Effector CD4-positive, alpha-beta T cell (primary cell): ENCODE measurements around the gene RREB1.

ENCODE experiments used
- DNase-seq: peaks from one replicate; pipeline ENCODE4 v3.0.0-alpha.2; 2020

RREB1 gene

DNA sequence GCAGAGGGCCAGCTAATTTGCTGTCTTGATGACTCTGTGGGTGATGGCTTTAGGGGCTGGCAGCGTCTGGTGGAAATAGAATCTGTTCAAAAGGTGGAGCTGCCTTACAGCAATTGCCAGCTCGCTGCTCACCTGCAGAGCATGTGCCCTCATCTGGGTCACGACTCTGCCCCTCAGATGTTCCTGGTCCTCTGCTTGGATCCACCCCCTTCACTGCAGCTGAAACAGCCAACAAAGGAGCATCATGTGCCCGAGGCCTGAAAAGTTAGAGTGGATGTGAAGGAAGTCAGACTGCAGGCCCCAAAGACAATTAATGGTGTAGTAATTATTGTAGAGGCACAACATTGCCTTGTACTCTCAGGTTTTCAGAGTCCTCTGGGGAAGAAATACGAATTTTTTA, 19.9 kb downstream of the RREB1 start:
- no peak for DNase-seq

DNA sequence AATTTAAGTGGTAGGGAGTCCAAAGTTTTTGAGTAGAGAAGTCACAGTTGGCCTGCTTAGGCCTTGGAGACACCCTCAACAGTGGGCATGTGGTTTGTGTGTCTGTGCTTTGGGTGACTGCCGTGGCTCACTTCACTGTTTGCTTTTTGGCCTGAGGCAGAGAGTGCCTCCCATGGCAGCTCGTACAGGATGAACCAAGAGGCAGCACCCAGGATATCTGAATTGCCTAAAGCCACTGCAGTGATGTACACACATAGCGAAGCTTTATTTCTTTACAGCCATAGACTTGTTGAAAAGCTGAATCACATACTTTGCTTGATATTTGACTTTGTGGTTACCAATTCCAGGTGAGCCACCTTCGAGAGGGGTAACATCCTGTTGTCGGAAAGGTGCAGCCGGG, 21.6 kb downstream of the RREB1 start:
- DNase-seq, result no peak

DNA sequence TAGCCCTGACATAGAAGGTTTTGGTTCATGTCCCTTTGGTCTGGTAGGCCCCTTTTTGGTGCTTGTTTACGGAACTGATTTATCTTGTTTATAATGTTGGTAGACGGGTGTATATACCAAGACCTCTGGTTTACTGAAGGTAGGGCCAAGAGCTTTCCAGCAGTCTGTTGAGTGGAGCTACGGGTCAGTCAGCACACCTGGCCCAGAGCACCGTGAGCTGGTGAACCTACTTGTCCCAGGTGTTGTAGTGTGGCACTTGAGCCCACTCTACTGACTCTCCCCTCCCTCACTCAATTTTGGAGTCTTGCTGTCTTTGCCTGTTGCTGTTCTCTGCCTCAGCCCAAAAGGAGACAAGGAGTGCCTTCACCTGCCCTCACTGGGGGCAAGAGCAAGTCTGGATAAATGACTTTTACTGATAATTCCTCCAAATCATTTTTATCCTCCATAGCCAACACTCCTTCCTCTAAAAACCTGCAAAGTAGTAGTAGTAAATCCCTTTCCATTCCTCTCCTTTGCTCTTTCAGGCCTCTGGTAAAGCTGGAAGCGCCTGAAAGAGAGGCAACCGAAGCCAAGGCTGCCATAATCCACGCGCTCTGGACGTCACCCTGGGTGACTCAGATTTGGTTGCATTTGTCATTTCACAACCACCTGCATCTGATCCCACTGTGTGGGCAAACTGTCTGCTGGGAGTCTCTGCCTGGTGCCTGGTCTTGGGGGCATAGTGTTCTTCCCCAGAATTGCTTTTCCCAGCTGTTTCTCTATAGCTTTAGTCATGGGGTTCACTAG, 22.2 kb downstream of the RREB1 start:
- no peak for DNase-seq

DNA sequence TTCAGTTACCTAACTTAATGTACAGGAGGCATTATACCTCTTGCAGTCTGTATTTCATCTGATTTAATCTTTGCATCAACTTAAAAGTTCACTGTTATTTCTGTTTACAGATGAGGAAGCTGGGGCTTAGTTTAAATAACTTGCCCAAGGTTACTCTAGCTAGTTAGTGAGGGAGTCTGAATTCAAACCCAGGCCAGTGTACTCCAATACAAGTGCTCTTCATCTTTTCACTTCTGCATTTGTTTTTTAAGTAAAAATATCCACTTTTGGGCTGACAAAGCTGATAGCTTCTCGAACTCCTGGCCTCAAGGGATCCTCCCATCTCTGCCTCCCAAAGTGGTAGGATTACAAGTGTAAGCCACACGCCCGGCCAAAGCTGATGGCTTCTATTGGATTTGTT, 23.6 kb downstream of the RREB1 start:
- no peak for DNase-seq

DNA sequence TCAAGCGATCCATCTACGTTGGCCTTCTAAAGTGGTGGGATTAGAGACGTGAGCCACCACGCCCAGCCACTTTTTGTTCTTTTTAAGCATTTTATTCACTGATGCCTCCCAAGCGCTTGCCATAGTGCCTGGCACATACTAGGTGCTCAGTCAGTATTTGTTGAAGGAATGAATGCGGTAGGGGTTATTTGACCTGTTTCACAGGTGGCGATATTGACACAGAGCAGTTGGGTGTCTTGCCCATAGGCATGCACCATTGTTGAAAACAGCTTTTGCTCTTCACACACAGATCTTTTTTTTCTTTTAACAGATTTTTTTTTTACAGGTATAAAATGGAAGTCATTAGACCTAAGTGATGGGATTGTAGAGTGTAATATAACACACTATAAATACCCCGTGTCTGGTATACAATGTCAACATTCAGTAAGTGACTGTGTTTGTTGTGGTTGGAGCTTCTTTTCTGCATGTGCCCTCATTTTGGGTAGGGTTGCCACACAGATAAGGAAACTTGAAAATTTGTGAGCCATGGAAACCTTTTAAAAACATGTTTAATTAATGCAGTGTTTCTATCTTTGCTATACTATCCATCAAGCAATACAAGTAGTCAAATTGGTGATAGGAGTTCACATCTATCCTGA, 24.8 kb downstream of the RREB1 start:
- DNase-seq, result no peak

DNA sequence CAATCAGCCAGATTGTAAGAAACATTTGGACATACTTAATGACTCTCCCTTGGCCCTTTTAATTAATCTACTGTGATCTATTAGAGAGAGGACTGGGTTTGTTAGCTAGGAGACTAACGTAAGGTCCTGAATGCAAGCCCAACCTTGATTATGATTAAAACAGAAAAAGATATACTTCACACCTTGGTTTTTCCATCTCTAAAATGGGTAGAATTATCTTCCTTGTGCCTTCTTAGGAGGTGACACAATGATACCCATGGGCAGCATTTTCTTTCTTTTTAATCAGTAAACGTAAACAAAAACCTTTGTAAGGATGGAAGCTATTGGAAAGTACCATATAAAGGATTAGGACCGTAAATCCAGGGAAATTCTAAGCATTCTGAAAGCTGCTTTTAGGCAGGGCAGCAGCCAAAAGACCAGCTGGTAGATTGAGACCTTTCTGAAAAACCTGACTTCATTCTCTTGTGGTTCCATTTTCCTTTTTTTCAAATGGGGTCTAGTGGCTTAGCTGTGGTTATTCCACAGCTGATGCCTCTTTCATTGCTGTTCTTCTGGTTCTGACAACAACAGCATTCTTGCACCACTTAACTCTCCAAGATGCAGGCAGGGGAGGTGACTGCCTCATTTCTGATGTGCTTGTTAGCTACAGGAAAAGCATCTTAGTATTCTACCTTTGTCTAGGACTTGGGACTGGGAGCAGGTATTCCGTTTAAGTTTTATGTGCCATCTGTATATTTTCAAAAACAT, 27.4 kb downstream of the RREB1 start:
- DNase-seq, result no peak

DNA sequence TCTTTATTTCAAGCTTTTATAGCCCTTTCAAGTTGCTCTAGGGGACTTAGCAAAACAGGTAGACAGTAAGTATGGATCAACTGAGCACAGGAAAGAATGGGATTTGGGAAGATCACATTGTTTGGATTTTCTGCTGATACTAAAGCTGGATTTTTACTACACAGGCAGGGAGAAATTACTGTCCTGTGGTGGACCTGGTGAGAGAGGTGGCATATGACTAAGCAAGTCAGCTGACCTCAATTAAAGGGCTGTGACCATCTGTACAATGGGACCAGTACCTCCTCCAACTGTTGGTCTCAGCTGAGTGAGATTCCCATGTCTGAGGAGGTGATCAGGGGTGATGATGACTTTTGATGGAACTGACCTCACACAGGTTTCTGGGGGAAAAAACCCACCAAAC, 28.0 kb downstream of the RREB1 start:
- DNase-seq, result no peak

DNA sequence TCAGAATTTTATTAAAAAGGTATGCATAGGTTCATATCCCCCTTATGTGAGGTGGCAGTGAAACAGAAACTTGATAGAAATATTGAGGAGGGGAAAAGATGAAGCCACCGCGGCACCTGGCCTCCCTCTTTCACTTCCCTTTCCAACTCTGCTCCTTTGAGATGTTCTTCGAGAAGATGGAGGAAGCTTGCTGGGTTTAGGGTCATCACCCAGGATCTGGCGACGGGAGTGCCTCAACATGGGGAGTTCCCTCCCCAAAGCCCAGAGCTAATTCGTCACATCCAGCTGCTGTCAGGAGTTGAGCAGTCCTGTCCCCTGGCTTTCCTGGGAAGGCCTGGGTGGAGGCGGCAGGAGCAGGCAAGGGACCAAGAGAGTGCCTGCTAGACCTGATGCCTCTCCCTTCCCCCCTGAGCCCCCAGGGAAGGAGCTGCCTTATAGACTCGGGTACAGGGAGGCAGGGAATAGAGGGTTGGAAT, 29.1 kb downstream of the RREB1 start:
- no peak for DNase-seq

DNA sequence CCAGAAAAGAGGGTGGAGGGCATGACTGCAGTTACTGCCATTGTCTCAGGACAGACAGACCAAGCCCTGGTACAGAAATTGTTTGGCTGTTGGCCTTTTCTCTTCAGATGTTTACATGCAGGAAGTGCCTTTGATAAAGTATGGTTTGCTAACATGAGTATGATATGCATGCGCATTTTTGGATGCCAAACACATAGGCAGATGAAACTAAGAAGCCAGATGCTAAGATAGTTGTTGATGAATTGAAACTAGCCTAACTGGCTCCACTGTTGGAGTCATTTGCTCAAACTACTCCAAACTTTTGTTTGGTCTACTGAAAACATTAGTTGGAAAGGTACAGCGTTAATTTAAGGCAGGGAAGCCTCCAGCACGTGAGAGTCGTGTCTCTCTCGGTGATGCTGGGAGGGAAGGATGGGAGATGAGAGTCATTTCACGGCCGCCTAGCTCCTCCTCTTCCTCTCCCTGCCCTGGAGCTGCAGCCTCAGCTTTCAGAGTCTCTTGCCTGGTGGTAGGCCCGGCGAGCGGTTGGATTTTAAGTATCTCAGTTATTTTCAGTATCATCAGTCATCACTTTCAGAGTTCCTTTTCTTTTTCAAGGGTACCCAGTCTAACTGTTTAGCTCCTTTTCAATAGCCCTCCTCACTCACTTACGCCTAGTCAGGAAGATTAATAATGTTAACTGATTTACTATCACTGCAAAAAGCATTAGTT, 29.7 kb downstream of the RREB1 start:
- peak; percentile 49 for DNase-seq

DNA sequence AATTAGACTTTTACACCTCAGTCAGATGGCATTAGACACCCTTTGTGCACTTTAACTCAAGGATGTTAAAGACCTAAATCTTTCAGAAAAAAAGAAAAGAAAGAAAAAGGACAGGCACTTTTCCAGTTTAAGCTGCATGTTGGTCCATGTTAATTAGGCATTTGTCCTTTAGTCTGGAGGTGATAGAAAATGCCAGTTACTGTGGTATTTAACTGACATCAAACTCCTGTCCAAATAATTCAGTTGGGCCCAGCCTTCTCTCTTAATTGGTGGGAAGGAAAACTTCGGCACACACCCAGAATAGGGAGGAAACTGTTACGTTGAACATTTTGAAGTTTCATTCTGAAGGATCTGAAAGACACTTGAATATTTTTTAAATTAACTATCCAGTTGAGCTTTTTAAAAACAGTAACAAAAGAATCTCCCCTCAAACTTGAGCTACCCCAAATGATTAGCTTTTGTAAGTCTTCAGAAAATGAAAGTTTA, 30.3 kb downstream of the RREB1 start:
- no peak for DNase-seq

DNA sequence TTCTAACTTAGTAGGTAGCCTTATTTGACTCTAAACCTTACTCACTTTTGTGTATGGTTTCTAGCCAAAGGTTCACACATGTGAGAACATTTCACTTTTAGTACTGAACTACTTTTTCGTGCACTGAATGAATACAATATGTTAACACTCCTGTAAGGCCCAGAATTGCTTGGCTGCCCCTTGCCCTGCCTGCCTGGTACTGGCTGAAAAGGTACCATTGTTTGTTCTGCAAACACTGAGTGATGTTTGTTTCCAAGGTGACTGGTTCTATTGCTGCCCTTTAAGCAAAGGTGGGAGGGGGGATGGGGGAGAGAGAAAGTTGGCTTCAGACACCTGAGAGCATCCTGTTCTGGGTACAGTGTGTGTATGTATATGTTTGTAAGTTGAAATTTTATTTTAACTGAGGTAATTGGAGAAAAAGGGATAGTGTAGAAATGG, 31.2 kb downstream of the RREB1 start:
- peak; percentile 27 for DNase-seq

DNA sequence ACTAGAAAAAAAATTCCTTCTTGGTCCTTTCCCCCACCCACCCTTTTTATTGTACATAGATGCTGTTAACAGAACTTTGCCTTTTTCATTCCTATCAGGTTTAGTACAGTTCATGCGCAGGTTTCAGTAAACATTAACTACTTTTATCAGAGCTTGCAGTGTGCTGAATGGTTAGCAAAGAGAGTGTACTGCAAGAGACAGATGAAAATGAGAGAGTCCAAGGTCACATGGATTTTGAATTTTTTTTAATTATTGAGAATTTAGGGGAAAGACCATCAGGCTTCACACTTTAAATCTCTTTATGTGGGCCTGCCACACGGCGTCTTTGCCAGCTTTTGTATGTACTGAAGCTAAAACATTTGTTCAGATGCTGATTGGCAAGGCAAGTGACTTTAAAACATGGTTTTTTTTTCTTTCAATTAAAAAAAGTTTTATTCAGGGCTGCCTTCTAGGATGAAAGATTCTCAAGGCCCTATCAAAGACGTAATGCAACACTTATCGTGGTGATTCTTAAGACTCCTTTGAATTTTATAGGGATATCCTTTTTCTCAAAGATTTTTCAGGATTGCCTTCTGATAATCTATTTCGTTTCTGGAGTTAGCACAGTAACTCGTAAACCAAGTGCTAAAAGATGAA, 32.2 kb downstream of the RREB1 start:
- DNase-seq, result no peak

DNA sequence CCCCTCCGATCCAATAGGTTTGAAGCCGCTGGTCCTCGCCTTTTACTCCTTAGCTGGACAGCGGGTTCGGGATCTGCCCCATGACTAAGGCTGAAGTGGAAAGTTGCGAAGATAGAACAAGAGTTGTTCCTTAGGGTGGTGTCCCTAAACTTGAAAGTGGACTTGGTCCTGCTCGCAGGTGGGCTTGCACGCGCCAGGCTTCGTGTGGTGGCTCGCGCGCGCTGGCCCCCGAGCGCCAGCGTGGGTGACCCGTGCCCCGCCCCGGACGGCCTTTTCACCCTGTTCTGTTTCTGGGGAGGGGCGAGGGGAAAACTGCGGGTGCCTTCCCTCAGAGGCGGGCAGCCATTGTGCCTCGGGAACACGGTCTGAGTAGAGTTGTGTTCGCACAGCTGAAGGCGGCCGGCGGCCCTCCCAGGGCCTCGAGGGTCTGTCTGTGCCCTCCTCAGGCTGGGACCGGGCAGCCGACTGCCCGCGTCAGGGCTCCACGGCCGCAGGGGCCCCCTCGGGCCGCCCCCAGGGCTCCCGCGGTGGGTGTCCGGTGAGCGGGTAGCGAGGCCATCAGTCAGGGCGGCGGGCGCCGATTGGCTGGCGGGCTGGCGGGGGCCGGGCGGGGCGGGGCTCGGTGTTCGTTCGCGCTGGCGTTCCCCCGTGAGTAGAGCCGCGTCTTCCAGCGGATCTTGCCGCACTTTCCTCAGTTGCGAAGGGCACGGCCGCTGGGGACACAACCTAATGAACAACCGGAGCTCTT, 33.0 kb downstream of the RREB1 start:
- peak; percentile 75 for DNase-seq

DNA sequence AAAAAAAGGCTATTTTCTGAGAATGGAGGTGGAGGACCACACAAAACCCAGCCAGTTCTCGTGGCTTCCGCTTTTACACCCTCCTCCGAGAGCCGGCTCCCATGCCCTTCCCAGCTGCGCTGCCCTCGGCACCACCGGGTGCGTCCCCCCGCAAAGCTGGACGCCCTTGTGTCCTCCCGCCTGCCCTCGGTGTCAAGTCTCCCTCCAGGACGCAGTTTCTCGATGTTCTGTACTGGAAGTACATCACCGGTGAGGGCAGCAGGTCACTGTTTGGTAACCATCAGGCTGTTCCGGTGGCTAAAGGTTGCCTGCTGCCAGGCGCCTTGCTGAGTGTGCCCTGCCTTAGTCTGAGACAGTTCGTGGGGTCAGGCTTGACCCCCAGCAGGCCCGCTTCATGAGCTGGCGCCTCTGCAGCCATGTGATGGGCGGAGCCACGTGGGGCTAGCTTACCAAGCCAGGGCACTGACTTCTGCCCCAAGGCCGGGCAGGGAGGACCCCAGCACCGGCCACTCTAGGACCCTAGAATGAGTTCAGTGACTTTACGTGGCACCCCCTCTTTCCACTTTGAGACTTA, 34.6 kb downstream of the RREB1 start:
- DNase-seq, result no peak

DNA sequence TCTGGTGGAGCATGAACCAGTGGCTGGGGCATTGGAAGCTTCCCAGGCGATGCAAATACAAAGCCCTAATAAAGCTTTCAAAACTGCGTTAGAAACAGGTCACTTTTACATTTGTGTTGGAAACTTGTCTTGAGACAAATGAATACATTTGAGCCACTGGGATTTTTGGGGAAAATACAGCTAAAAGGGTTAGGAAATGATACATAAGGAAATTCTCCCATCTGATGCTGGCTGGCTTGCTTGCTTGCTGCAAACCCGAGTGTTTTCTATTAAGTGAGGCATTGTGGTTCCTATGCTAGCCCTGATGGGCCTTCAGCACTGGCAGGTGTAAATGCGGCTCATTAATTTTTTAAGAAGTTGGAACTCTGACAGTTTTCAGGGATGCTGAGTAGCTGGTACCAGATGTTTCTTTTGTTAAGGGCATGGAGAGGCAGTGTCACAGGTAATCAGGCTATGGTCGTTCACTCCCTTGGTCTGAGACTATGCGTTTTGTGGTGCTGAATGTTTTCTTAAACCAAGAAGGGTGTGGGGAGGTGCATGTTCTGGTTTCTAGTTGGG, 35.2 kb downstream of the RREB1 start:
- DNase-seq, result no peak

DNA sequence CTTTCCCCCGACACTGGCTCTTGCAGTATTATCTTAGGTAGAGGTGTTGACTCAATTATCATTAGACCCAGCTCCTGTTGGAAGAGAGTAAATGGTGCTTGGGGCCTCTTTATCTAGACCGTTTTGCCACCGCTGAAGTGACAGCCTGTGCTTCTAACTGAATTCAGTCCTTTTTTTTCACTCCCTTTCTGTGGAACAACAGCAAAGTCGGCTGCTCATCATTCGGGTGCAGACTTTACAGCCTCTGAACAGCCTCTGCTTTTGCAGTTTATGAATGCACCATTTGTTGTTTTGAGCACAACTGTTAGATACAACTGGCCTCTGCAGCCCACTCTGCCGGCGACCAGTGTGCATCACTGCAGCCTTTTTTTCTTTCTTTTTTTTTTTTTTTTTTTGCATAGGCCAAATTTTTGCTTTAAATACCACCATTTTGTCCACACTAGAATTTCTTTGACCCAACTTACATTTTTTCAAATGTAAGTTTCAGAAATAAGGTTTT, 35.8 kb downstream of the RREB1 start:
- DNase-seq, result no peak

DNA sequence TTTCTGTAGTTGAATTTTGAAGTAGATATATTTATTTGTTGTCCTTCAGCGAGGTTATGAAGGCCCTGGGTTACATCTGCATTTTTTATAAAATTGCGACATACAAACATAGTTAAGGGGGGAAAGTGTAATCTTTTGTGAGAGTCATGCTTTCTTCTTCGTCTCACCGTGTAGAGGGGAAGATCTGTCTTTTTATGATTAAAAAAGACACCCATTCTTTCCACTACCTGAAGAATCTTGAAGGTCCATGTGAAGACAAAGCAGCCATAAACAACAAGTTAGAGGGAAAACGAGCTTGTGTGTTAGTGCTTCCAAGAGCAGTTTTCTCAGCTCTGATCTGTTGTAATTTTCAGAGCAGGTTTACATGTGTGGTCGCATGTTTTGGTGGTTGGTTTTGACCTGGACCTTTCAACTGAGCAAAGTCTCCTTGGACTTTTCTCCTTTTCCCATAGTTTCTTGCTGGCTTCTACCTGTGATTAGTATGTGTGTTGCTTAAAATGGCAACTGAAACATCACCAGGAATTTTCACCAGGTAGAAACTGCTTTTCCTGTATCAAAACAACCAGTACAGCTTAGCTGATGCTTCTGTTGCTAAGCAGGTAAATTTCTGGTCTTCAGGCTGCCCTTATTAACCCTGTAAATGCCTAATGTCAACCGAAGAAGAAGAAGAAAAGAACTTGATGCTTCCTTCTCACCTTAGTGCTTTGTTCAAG, 37.3 kb downstream of the RREB1 start:
- no peak for DNase-seq

DNA sequence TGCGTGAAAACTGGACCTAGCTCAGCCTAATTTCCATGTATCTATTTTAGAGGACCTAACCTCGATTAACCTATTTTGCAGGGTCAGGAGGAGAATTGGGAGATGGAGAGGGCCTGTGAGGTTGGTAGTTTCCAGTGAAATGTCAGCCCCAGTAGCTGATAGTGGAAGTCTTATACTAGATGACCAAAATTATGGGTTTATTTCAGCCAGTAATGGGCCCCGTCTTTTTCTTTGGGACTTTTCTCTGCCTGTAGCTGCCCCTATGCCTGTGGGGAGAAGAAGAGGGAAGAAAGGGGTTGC, 37.8 kb downstream of the RREB1 start:
- DNase-seq, result no peak

DNA sequence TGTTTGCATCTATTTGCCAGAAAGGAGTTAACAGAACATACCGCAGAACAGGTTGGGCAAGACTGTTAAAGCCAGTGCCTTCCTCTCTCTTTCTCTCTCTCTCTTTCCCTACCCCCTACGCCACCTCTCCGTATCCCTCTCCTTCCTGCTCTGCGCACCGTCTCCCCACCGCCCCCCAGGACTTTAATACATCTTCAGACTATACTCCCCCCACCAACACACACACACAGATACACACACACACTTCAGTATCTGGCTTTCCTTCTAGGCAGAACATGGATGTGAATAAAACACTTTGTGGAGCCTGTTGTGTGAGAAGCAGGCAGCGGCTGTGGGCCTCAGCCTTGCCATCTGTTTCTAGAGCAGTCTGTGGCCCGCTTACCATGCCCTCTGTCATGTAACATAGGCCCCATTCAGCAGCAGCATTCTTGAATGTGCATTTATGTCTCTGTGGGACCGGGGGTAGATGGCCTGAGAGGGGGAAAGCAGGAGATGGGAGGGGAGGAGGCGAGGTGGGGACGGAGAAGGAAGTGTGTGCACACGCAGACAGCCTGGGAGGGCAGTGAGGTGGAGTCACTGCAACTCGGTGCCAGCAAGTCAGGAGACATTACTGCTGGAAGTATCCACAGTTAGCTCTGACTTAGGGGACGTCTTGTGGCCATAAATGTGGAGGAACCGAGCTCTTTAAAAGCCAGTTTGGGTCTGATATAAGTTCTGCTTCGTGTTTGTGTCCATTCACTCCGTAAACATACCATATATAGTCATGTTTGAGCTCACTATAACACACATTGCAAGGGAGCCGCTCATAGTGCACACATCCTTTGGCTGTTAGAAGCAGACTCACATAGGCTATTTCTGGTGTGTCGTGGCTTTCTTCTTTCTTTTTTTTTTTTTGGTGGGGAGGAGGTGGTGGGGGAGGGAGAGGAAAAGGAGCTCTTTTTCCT, 38.4 kb downstream of the RREB1 start:
- DNase-seq, result no peak
